GM06990 (cell line): ENCODE results near the gene AEN.
A peak's percentile ranks its signal among the peaks of the same experiment; 100 is the strongest.

ENCODE experiments used
- DNase-seq: peaks from one replicate; pipeline ENCODE4 v3.0.0-alpha.2; 2011; ENCODE audit not compliant: insufficient read length; ENCODE audit errors: extremely low read depth
- H3K27me3 ChIP-seq: replicated peaks from 2 replicates; pipeline ENCODE4 v1.6.0; 2011; ENCODE audit warnings: low read length; ENCODE audit not compliant: control insufficient read depth, insufficient read depth
- H3K36me3 ChIP-seq: 2 replicates; pipeline ENCODE4 v1.5.1; 2011; ENCODE audit warnings: low read length; ENCODE audit not compliant: control insufficient read depth, insufficient read depth
- H3K4me3 ChIP-seq: replicated peaks from 2 replicates; pipeline ENCODE4 v1.5.1; 2011; ENCODE audit warnings: low read depth, mild to moderate bottlenecking, control low read depth, low read length
- CTCF ChIP-seq: IDR thresholded peaks from 2 replicates; pipeline ENCODE4 v1.5.1; 2011; ENCODE audit warnings: low read length, control low read depth, mild to moderate bottlenecking, inconsistent platforms; ENCODE audit not compliant: insufficient read depth, poor library complexity, severe bottlenecking

Gene AEN

GRCh38 chr15:88620995-88621772 lies at the start of gene AEN:
Gene AEN (plus strand): TSS chr15:88621340. CDS start chr15:88626210, 4,870 bp downstream.
- TF ChIP-seq CTCF: no peak
- peak; percentile 97 for DNase-seq
- Histone ChIP-seq H3K36me3 (peaks cover 7% of the 10 kb centered on the region), H3K27me3 (no peaks in the 10 kb centered on the region), H3K4me3 (peak within 1 kb of the TSS; percentile 70)

- Histone ChIP-seq H3K36me3 (no peaks in the 10 kb centered on the region), H3K27me3 (no peaks in the 10 kb centered on the region), H3K4me3 (no peak overlapping the region)
- no peak for DNase-seq
- no peak for TF ChIP-seq CTCF
Observed at GRCh38 chr15:88571852-88572259, 49.3 kb upstream of the AEN start.

- TF ChIP-seq CTCF: no peak
Observed at GRCh38 chr15:88574077-88574476, 47.1 kb upstream of the AEN start.

GRCh38 chr15:88574655-88575054 lies 46.5 kb upstream of the AEN start:
- no peak for DNase-seq
- no peak for TF ChIP-seq CTCF
- no peak overlapping the region for H3K4me3 ChIP-seq
- H3K27me3 ChIP-seq: no peaks in the 10 kb centered on the region
- H3K36me3 ChIP-seq: no peaks in the 10 kb centered on the region

More at GRCh38 chr15:88574077-88574476, 47.1 kb upstream of the AEN start:
- Histone ChIP-seq H3K27me3 (no peaks in the 10 kb centered on the region), H3K36me3 (no peaks in the 10 kb centered on the region), H3K4me3 (no peak overlapping the region)
- DNase-seq: no peak

GRCh38 chr15:88579322-88579721 lies 41.8 kb upstream of the AEN start:
- H3K36me3 ChIP-seq: no peaks in the 10 kb centered on the region
- no peak overlapping the region for H3K4me3 ChIP-seq
- no peak for DNase-seq
- H3K27me3 ChIP-seq: no peaks in the 10 kb centered on the region
- no peak for TF ChIP-seq CTCF

- DNase-seq: no peak
- Histone ChIP-seq H3K27me3 (no peaks in the 10 kb centered on the region), H3K36me3 (no peaks in the 10 kb centered on the region), H3K4me3 (no peak overlapping the region)
- TF ChIP-seq CTCF: no peak
Observed at GRCh38 chr15:88580532-88580931, 40.6 kb upstream of the AEN start.
